GM21529 (cell line): ENCODE measurements around the gene BRICD5.

ENCODE experiments used
- ATAC-seq: cut with Tn5 transposase; IDR thresholded peaks from one replicate; pipeline ENCODE4 v1.9.1; 2021; ENCODE audit not compliant: unreplicated experiment

The BRICD5 gene

GRCh38 chr16:2183671-2184070 lies 27.0 kb downstream of the BRICD5 start:
- ATAC-seq, result no peak

GRCh38 chr16:2181952-2182351 lies 28.7 kb downstream of the BRICD5 start:
- ATAC-seq, result no peak

GRCh38 chr16:2180962-2181923 lies 29.4 kb downstream of the BRICD5 start:
- ATAC-seq, result no peak

DNA sequence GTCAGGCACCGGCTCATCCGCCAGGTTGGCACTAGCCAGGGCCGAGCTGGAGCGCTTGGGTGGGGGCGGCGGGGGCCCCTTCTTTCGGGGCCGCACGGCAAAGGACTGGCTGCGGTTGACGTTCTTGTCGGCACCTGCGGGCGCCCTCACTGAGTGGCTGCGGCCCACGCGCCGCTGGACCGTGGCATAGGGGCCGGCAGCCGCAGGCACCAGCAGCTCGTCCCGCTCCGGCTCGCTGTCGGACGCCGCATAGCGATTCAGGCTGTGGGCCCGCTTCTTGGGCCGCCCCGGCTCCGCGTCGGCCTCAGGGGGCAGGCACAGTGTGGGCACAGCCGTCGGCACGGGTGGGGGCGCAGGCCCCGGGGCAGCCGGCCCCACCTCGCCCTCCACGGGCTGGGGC lies 30.2 kb downstream of the BRICD5 start:
- no peak for ATAC-seq

GRCh38 chr16:2179576-2179975 lies 31.1 kb downstream of the BRICD5 start:
- ATAC-seq, result no peak

- ATAC-seq, result no peak
Measured at GRCh38 chr16:2179107-2179501, 31.6 kb downstream of the BRICD5 start.

DNA sequence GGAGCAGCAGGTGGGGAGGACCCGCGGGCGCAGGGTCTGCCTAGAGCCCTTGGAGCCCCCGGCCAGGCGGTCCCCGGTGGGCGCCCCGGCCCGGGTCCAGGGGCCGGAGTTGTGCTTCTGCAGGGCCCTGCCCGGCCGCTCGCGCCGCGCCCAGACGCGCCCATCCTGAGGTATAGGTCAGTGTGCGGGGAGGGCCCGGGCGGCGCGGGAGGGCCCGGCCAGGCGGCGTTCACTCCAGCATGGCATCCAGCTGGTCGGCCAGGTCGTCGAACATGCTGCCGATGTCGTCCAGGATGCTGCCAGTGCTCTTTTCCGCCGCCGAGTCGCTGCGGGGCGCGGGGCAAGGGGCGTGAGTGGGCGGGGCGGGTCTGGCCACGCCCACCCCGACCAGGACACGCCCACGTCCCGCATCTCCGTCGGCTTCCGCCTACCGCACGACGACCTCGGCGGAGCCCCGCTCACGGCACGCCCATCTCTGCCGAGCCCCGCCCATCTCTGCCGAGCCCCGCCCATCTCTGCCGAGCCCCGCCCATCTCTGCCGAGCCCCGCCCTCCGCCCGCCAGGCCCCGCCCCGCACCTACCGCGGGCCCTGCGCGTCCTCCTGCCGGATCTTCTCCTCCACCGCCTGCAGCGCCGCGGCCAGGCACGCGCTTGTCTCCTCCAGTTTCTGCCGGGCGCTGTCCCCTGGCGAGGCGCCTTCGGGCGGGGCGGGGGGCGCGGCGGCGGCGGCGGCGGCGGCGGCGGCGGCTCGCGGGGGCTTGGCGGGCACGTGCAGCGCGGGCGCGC lies 32.1 kb downstream of the BRICD5 start:
- no peak for ATAC-seq

DNA sequence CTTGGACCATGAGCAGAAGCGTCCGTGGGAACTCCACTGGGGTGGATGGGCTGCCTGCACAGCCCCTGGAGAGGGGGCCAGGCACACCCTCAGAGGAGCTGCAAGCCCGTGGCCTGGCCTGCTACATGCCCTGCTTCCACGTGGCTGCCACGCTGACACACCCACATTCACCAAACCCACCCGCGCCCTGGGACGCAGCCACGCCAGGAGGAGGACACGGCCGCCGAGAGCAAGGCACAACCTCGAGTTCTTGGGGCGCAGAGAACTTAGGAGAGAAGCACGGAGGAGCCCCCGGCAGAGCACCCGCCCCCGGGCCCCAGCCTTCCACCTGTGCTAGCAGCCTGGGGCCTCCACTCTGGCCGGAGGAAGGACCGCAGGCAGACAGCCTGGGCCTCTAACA lies 33.1 kb downstream of the BRICD5 start:
- no peak for ATAC-seq

DNA sequence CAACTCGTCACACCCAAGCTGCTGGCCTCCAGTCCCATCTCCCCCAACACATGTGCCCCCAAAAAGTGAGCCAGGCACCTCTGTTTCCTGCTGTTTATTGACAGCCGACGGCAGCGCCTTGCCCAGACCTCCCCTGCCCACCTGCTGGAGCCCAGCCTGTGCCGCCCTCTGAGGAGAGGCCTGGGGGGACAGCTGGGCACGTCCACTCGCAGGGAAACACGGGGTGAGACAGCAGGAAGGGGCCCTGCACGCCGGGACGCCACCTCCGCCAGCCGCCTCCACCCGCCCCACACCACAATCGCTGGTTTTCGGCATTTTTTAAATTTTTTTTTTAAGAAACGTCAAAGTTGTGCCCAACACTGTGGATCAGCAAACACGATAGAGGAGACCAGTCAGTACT lies 33.6 kb downstream of the BRICD5 start:
- ATAC-seq, result no peak

DNA sequence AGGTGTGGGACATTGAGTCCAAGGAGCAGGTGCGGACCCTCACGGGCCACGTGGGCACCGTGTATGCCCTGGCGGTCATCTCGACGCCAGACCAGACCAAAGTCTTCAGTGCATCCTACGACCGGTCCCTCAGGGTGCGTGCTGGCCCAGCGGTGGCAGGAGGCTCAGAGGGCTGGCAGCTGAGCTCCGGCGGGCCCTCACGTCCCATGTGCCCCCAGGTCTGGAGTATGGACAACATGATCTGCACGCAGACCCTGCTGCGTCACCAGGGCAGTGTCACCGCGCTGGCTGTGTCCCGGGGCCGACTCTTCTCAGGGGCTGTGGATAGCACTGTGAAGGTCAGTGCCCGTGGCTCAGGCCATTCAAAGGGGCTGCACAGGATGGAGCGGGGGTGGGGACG lies 34.6 kb downstream of the BRICD5 start:
- ATAC-seq, result no peak

DNA sequence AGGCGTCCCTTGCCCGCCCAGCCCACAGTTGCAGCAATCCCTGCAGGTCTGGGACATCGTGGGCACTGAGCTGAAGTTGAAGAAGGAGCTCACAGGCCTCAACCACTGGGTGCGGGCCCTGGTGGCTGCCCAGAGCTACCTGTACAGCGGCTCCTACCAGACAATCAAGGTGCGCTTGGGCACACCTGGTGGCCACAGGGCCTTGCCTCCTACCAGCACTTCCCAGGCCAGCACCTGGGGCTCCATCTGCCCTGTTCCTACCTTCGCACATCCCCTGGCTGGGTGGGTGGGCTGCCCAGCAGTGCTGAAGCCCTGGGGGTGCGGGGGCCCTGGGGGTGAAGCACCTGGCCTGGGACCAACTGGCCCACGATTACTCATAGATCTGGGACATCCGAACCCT lies 35.2 kb downstream of the BRICD5 start:
- no peak for ATAC-seq

- no peak for ATAC-seq
Measured at GRCh38 chr16:2174396-2175131, 36.1 kb downstream of the BRICD5 start.

GRCh38 chr16:2173916-2174315 lies 36.7 kb downstream of the BRICD5 start:
- no peak for ATAC-seq

DNA sequence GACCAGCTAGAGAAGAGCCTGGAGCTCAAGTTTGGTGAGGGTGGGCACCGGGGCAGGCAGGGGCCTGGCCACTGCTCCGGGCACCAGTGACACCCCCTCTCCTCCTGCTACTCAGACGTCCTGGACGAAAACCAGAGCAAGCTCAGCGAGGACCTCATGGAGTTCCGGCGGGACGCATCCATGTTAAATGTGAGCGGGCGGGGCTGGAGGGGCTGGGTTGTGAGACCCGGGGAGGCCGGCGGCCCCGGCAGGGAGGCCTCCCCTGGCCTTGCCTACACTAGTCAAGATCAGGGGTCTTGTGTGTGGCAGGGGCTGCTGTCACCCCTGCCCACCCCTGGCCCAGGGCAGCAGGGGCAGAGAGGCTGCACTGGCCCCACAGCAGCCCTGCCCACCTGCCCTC lies 37.3 kb downstream of the BRICD5 start:
- ATAC-seq, result no peak

- ATAC-seq, result no peak
Measured at GRCh38 chr16:2172688-2173335, 37.9 kb downstream of the BRICD5 start.

DNA sequence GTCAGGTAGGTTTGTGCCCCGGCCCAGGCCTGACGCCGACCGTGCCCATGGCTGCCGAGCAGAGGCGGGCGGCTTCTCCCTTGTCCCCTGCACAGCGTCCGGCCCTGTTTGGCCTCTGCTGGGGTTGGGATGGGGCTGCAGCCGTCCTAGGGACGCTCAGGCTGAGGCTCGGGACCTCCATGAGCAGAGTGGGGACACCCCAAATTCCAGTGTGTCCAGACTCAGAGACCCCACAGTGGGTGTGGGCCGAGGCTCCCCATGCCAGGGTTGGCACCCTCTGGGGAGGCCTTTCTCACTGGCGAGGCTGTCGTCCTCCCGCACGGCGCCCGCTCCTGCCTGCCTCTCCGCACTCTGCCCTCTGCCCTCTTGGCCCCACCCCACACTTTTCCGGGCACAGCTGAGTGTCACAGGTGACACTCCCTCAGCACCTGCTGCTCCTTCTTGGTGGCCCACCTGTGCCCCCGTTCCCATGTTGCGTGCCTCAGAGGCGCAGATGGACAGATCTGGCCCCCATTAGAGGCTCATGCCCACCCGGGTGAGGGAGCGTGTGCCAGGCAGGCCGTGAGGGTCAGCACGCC lies 39.0 kb downstream of the BRICD5 start:
- no peak for ATAC-seq

DNA sequence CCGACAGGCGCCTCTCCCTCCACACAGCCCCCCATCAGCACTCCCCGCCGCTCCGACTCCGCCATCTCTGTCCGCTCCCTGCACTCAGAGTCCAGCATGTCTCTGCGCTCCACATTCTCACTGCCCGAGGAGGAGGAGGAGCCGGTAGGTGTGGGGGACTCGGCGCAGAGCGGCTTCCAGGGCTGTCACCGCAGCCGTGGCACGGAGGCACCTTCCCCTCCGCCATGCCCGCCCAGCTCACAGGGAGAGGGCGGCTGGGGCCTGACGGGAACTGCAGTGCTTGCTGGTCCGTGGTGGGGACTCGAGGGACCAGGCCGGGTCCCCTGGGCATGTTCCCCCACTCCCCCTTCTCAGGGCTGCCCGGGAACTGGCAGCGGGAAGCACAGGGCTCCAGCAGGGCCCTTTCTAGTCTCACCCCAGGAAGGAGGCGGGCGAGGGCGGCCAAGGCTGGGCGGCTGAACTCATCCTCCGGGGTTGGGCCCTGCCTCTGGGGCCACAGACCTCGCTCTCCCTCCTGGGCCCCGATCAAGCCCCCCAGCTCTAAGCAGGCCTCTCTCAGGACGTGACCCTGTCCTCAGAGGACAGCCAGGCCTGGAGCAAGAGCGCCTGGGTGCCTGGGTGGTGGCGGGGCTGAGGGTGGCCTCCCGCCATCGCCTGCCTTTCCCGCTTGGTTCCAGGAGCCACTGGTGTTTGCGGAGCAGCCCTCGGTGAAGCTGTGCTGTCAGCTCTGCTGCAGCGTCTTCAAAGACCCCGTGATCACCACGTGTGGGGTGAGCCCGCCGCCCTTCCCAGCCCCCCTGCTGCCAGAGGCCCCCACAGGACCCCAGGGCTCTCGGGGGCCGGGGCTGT lies 39.9 kb downstream of the BRICD5 start:
- no peak for ATAC-seq

- ATAC-seq, result no peak
Measured at GRCh38 chr16:2170080-2170479, 40.6 kb downstream of the BRICD5 start.

DNA sequence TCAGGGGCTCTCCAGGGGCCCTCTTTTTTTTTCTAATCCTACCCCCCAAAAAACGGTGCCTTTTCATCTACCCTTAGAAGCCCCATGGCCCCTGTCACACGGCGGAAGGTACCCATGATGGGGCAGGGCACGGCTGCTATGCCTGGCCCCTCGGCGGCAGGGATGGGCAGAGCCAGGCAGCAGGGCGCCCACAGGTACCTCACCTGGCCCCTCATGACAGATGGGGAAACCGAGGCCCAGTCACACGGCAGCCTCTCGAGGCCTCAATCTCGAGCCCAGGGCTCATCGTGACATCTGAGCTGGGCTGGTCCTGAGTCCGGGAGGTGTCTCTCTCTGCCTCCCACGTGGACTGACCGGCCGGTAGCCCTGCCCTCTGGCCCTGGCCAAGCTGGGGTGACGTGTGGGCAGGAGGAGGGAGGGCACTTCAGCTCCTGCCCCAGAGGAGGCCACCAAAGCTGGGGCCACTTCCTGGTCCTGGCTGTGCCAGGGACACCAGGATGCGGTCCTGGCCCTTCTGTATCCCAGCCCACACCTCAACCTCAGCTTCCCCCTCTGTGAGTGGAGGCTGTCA lies 43.5 kb downstream of the BRICD5 start:
- ATAC-seq, result no peak
